Measurements from ENCODE around the gene CENPS. TPM values are rescaled to one million over a fixed set of nuclear protein-coding genes. Genes with fewer than 3 reads are reported as not detected.

Gene CENPS
- total and polyA plus RNA-seq, 4 donors: 4.4 to 9.8 (median 7.4) TPM

DNA sequence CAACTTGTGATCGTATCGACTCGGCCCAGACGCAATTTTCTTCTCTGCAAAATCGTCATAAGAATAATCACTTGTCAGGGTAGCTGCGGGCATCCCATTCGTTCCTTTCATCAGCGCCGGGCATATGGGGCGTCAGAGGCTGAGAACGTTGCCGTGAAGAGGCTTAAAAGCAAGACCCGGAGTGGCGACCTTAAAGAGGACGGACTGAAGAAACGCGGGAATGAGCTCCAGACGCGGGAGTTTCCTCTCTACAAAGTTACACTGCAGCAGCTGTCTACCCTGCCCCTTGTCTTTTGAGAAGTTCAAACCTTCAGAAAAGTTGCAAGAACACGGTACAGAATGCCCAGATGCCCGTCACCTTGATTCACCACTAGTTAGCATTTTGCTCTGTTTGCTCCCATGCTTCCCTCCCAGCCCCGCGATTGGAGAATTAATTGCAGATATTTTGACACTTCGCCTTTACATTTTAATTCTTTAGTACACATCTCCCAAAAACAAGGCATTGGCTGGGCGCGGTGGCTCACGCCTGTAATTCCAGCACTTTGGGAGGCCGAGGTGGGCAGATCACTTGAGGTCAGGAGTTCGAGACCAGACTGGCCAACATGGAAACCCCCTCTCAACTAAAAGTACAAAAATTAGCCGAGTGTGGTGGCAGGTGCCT is 967 bp downstream of the CENPS start:
- TF ChIP-seq RXRA (IDR thresholded peaks at IDR 0.05) (no peak), HNF4A (conservative IDR thresholded peaks at IDR 0.05) (peak in 1 of 2 donors; percentile 1)
- H3K4me1 ChIP-seq (ENCODE audit: control insufficient read depth in 4 of 4, insufficient read depth in 4 of 4, low read length in 3 of 4): peaks cover 2 to 22% (median 13%) of the 10 kb centered on the region in 4 donors
- WGBS: 25% methylated on average over 30 of the region's 30 CpGs
- DNase-seq (ENCODE audit: low spot score): no peak
- no peaks in the 10 kb centered on the region for H3K9me3 ChIP-seq (ENCODE audit: control insufficient read depth in 4 of 4, low read length in 3 of 4)
- H3K27me3 ChIP-seq (ENCODE audit: control insufficient read depth in 4 of 4, insufficient read depth in 4 of 4, low read length in 3 of 4): no peaks in the 10 kb centered on the region
- no peak overlapping the region for H3K27ac ChIP-seq (ENCODE audit: low read depth in 1 of 2, low read length in 2 of 2)
- peak overlapping the region; percentile 65 to 90 (median 82) for H3K4me3 ChIP-seq (ENCODE audit: low read depth in 1 of 3, low read length in 3 of 3)
- H3K9ac ChIP-seq (ENCODE audit: low read depth in 1 of 2, low read length in 2 of 2): peak overlapping the region; percentile 8 to 39
- peaks cover 0 to 2% (median under 1%) of the 10 kb centered on the region in 4 donors for H3K36me3 ChIP-seq (ENCODE audit: control insufficient read depth in 4 of 4, insufficient read depth in 3 of 4, low read depth in 1 of 4, low read length in 3 of 4)

GRCh38 chr1:10432910-10433700 is 2.9 kb downstream of the CENPS start:
- no peak for DNase-seq (ENCODE audit: low spot score)
- WGBS: 75% methylated on average over 14 of the region's 14 CpGs
- Histone ChIP-seq H3K9ac (ENCODE audit: low read depth in 1 of 2, low read length in 2 of 2) (no peak overlapping the region), H3K4me1 (ENCODE audit: control insufficient read depth in 4 of 4, insufficient read depth in 4 of 4, low read length in 3 of 4) (peaks cover 2 to 20% (median 13%) of the 10 kb centered on the region in 4 donors), H3K9me3 (ENCODE audit: control insufficient read depth in 4 of 4, low read length in 3 of 4) (no peaks in the 10 kb centered on the region), H3K4me3 (ENCODE audit: low read depth in 1 of 3, low read length in 3 of 3) (no peak overlapping the region), H3K36me3 (ENCODE audit: control insufficient read depth in 4 of 4, insufficient read depth in 3 of 4, low read depth in 1 of 4, low read length in 3 of 4) (peaks cover 0 to 2% (median under 1%) of the 10 kb centered on the region in 4 donors), H3K27me3 (ENCODE audit: control insufficient read depth in 4 of 4, insufficient read depth in 4 of 4, low read length in 3 of 4) (no peaks in the 10 kb centered on the region), H3K27ac (ENCODE audit: low read depth in 1 of 2, low read length in 2 of 2) (no peak overlapping the region)
- TF ChIP-seq, protein P1, sequence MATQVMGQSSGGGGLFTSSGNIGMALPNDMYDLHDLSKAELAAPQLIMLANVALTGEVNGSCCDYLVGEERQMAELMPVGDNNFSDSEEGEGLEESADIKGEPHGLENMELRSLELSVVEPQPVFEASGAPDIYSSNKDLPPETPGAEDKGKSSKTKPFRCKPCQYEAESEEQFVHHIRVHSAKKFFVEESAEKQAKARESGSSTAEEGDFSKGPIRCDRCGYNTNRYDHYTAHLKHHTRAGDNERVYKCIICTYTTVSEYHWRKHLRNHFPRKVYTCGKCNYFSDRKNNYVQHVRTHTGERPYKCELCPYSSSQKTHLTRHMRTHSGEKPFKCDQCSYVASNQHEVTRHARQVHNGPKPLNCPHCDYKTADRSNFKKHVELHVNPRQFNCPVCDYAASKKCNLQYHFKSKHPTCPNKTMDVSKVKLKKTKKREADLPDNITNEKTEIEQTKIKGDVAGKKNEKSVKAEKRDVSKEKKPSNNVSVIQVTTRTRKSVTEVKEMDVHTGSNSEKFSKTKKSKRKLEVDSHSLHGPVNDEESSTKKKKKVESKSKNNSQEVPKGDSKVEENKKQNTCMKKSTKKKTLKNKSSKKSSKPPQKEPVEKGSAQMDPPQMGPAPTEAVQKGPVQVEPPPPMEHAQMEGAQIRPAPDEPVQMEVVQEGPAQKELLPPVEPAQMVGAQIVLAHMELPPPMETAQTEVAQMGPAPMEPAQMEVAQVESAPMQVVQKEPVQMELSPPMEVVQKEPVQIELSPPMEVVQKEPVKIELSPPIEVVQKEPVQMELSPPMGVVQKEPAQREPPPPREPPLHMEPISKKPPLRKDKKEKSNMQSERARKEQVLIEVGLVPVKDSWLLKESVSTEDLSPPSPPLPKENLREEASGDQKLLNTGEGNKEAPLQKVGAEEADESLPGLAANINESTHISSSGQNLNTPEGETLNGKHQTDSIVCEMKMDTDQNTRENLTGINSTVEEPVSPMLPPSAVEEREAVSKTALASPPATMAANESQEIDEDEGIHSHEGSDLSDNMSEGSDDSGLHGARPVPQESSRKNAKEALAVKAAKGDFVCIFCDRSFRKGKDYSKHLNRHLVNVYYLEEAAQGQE (IDR thresholded peaks at IDR 0.05): no peak
- peak in 1 of 2 donors; percentile 4 for TF ChIP-seq HNF4A (conservative IDR thresholded peaks at IDR 0.05)

DNA sequence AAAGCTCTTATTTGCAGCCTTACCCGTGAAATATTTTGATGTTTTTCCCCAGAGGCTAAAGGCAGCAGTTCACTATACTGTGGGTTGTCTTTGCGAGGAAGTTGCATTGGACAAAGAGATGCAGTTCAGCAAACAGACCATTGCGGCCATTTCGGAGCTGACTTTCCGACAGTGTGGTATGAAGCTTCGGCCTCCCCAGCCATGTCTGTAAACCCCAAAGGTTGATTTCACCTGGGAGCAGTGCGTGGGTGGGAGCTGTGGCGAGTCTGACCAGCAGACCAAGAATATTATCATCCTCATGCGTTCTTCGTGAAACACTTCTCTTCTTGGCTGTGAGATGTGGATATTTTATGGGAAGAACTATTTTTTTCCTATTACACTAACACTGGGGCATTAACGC is 3.6 kb downstream of the CENPS start:
- TF ChIP-seq NR2F2 (IDR thresholded peaks at IDR 0.05): no peak
- no peak overlapping the region for H3K9ac ChIP-seq (ENCODE audit: low read depth in 1 of 2, low read length in 2 of 2)
- no peak overlapping the region for H3K4me3 ChIP-seq (ENCODE audit: low read depth in 1 of 3, low read length in 3 of 3)
- H3K27ac ChIP-seq (ENCODE audit: low read depth in 1 of 2, low read length in 2 of 2): no peak overlapping the region
- peaks cover 2 to 20% (median 13%) of the 10 kb centered on the region in 4 donors for H3K4me1 ChIP-seq (ENCODE audit: control insufficient read depth in 4 of 4, insufficient read depth in 4 of 4, low read length in 3 of 4)
- H3K9me3 ChIP-seq (ENCODE audit: control insufficient read depth in 4 of 4, low read length in 3 of 4): no peaks in the 10 kb centered on the region
- WGBS: 92% methylated on average over 11 of the region's 11 CpGs
- DNase-seq (ENCODE audit: low spot score): no peak
- H3K27me3 ChIP-seq (ENCODE audit: control insufficient read depth in 4 of 4, insufficient read depth in 4 of 4, low read length in 3 of 4): no peaks in the 10 kb centered on the region
- peaks cover 0 to 2% (median under 1%) of the 10 kb centered on the region in 4 donors for H3K36me3 ChIP-seq (ENCODE audit: control insufficient read depth in 4 of 4, insufficient read depth in 3 of 4, low read depth in 1 of 4, low read length in 3 of 4)

GRCh38 chr1:10434590-10434989 is 4.4 kb downstream of the CENPS start:
- WGBS: 96% methylated on average over 5 of the region's 5 CpGs
- Histone ChIP-seq H3K9ac (ENCODE audit: low read depth in 1 of 2, low read length in 2 of 2) (no peak overlapping the region), H3K27me3 (ENCODE audit: control insufficient read depth in 4 of 4, insufficient read depth in 4 of 4, low read length in 3 of 4) (no peaks in the 10 kb centered on the region), H3K4me3 (ENCODE audit: low read depth in 1 of 3, low read length in 3 of 3) (no peak overlapping the region), H3K9me3 (ENCODE audit: control insufficient read depth in 4 of 4, low read length in 3 of 4) (no peaks in the 10 kb centered on the region), H3K36me3 (ENCODE audit: control insufficient read depth in 4 of 4, insufficient read depth in 3 of 4, low read depth in 1 of 4, low read length in 3 of 4) (peaks cover 0 to 2% (median under 1%) of the 10 kb centered on the region in 4 donors), H3K27ac (ENCODE audit: low read depth in 1 of 2, low read length in 2 of 2) (no peak overlapping the region), H3K4me1 (ENCODE audit: control insufficient read depth in 4 of 4, insufficient read depth in 4 of 4, low read length in 3 of 4) (peaks cover 2 to 20% (median 13%) of the 10 kb centered on the region in 4 donors)
- no peak for DNase-seq (ENCODE audit: low spot score)
- TF ChIP-seq TAF1 (conservative IDR thresholded peaks at IDR 0.05): no peak
- no peak for TF ChIP-seq JUND (IDR thresholded peaks at IDR 0.05)
- TF ChIP-seq, protein P1 (IDR thresholded peaks at IDR 0.05): no peak
- TF ChIP-seq, protein P2, sequence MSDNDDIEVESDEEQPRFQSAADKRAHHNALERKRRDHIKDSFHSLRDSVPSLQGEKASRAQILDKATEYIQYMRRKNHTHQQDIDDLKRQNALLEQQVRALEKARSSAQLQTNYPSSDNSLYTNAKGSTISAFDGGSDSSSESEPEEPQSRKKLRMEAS (IDR thresholded peaks at IDR 0.05): no peak
- no peak for TF ChIP-seq HNF4A (conservative IDR thresholded peaks at IDR 0.05)
- TF ChIP-seq SP1 (IDR thresholded peaks at IDR 0.05): no peak
- no peak for TF ChIP-seq HNF4G (IDR thresholded peaks at IDR 0.05)
- TF ChIP-seq FOXA2 (IDR thresholded peaks at IDR 0.05): no peak
- TF ChIP-seq RAD21 (IDR thresholded peaks at IDR 0.05): no peak
- TF ChIP-seq EGR1 (IDR thresholded peaks at IDR 0.05; ENCODE audit: low read depth in 2 of 2): no peak
- no peak for TF ChIP-seq GABPA (IDR thresholded peaks at IDR 0.05 in 1 of 2, conservative IDR thresholded peaks at IDR 0.05 in 1 of 2)

Measured in liver (tissue), 9 donors.